Mucosa of stomach (tissue), 1 donor: ENCODE results near the gene RSBN1L.

ENCODE experiments used
- H3K27me3 ChIP-seq: one replicate; pipeline ENCODE4 v1.7.0; 2013; ENCODE audit warnings: mild to moderate bottlenecking, low read length; ENCODE audit not compliant: control insufficient read depth, insufficient read depth
- H3K36me3 ChIP-seq: one replicate; pipeline ENCODE4 v1.7.0; 2013; ENCODE audit warnings: low read length; ENCODE audit not compliant: control insufficient read depth, insufficient read depth
- H3K4me1 ChIP-seq: one replicate; pipeline ENCODE4 v1.7.0; 2013; ENCODE audit warnings: mild to moderate bottlenecking, low read length; ENCODE audit not compliant: control insufficient read depth, insufficient read depth
- H3K4me3 ChIP-seq: one replicate; pipeline ENCODE4 v1.7.0; 2013; ENCODE audit warnings: low read length
- H3K9ac ChIP-seq: one replicate; pipeline ENCODE4 v1.7.0; 2013; ENCODE audit warnings: mild to moderate bottlenecking, low read length, moderate library complexity
- H3K9me3 ChIP-seq: one replicate; pipeline ENCODE4 v1.7.0; 2013; ENCODE audit warnings: mild to moderate bottlenecking, low read length, moderate library complexity; ENCODE audit not compliant: control insufficient read depth
- donor health status: Pancreatic carcinoma.

Gene RSBN1L

GRCh38 chr7:77800730-77801129 is 104.5 kb downstream of the RSBN1L start:
- peaks cover 18% of the 10 kb centered on the region for H3K4me1 ChIP-seq
- H3K36me3 ChIP-seq, result no peaks in the 10 kb centered on the region
- no peak overlapping the region for H3K4me3 ChIP-seq
- H3K9ac ChIP-seq, result no peak overlapping the region
- no peaks in the 10 kb centered on the region for H3K9me3 ChIP-seq
- H3K27me3 ChIP-seq, result no peaks in the 10 kb centered on the region

- Histone ChIP-seq H3K27me3 (no peaks in the 10 kb centered on the region), H3K4me3 (no peak overlapping the region), H3K9ac (no peak overlapping the region), H3K36me3 (no peaks in the 10 kb centered on the region), H3K9me3 (no peaks in the 10 kb centered on the region), H3K4me1 (peaks cover 5% of the 10 kb centered on the region)
Measured at GRCh38 chr7:77802557-77803405, 106.5 kb downstream of the RSBN1L start.

GRCh38 chr7:77806425-77806824 is 110.2 kb downstream of the RSBN1L start:
- H3K36me3 ChIP-seq, result no peaks in the 10 kb centered on the region
- H3K4me3 ChIP-seq, result no peak overlapping the region
- no peaks in the 10 kb centered on the region for H3K27me3 ChIP-seq
- H3K4me1 ChIP-seq, result no peaks in the 10 kb centered on the region
- no peaks in the 10 kb centered on the region for H3K9me3 ChIP-seq
- no peak overlapping the region for H3K9ac ChIP-seq

- no peaks in the 10 kb centered on the region for H3K9me3 ChIP-seq
- H3K4me3 ChIP-seq, result no peak overlapping the region
- H3K9ac ChIP-seq, result no peak overlapping the region
- no peaks in the 10 kb centered on the region for H3K4me1 ChIP-seq
- no peaks in the 10 kb centered on the region for H3K36me3 ChIP-seq
- no peaks in the 10 kb centered on the region for H3K27me3 ChIP-seq
Measured at GRCh38 chr7:77808517-77808916, 112.3 kb downstream of the RSBN1L start.

- Histone ChIP-seq H3K9ac (no peak overlapping the region), H3K4me1 (no peaks in the 10 kb centered on the region), H3K36me3 (no peaks in the 10 kb centered on the region), H3K9me3 (no peaks in the 10 kb centered on the region), H3K27me3 (no peaks in the 10 kb centered on the region), H3K4me3 (no peak overlapping the region)
Measured at GRCh38 chr7:77811516-77812289, 115.4 kb downstream of the RSBN1L start.

- Histone ChIP-seq H3K4me3 (no peak overlapping the region), H3K27me3 (no peaks in the 10 kb centered on the region), H3K36me3 (no peaks in the 10 kb centered on the region), H3K9ac (no peak overlapping the region), H3K9me3 (no peaks in the 10 kb centered on the region), H3K4me1 (no peaks in the 10 kb centered on the region)
Measured at GRCh38 chr7:77812290-77812685, 116.0 kb downstream of the RSBN1L start.

GRCh38 chr7:77813180-77813579 is 116.9 kb downstream of the RSBN1L start:
- Histone ChIP-seq H3K36me3 (no peaks in the 10 kb centered on the region), H3K27me3 (no peaks in the 10 kb centered on the region), H3K9me3 (no peaks in the 10 kb centered on the region), H3K4me3 (no peak overlapping the region), H3K9ac (no peak overlapping the region), H3K4me1 (no peaks in the 10 kb centered on the region)

- Histone ChIP-seq H3K9ac (no peak overlapping the region), H3K36me3 (no peaks in the 10 kb centered on the region), H3K4me1 (no peaks in the 10 kb centered on the region), H3K27me3 (no peaks in the 10 kb centered on the region), H3K9me3 (peaks cover 8% of the 10 kb centered on the region), H3K4me3 (no peak overlapping the region)
Measured at GRCh38 chr7:77819021-77819420, 122.8 kb downstream of the RSBN1L start.

- H3K9me3 ChIP-seq, result peaks cover 8% of the 10 kb centered on the region
- H3K9ac ChIP-seq, result no peak overlapping the region
- H3K27me3 ChIP-seq, result no peaks in the 10 kb centered on the region
- no peaks in the 10 kb centered on the region for H3K36me3 ChIP-seq
- no peaks in the 10 kb centered on the region for H3K4me1 ChIP-seq
- no peak overlapping the region for H3K4me3 ChIP-seq
Measured at GRCh38 chr7:77820967-77821366, 124.7 kb downstream of the RSBN1L start.

- Histone ChIP-seq H3K9ac (no peak overlapping the region), H3K27me3 (no peaks in the 10 kb centered on the region), H3K9me3 (peaks cover 8% of the 10 kb centered on the region), H3K4me1 (no peaks in the 10 kb centered on the region), H3K4me3 (no peak overlapping the region), H3K36me3 (no peaks in the 10 kb centered on the region)
Measured at GRCh38 chr7:77822269-77822668, 126.0 kb downstream of the RSBN1L start.

- Histone ChIP-seq H3K9me3 (peaks cover 8% of the 10 kb centered on the region), H3K27me3 (no peaks in the 10 kb centered on the region), H3K4me1 (no peaks in the 10 kb centered on the region), H3K9ac (no peak overlapping the region), H3K4me3 (no peak overlapping the region), H3K36me3 (no peaks in the 10 kb centered on the region)
Measured at GRCh38 chr7:77823787-77824186, 127.5 kb downstream of the RSBN1L start.

GRCh38 chr7:77824636-77825035 is 128.4 kb downstream of the RSBN1L start:
- peaks cover 8% of the 10 kb centered on the region for H3K9me3 ChIP-seq
- no peaks in the 10 kb centered on the region for H3K36me3 ChIP-seq
- H3K9ac ChIP-seq, result no peak overlapping the region
- H3K4me3 ChIP-seq, result no peak overlapping the region
- H3K27me3 ChIP-seq, result no peaks in the 10 kb centered on the region
- H3K4me1 ChIP-seq, result no peaks in the 10 kb centered on the region
